GM12801 (cell line): ENCODE measurements around the gene SACS.

Experiments used
- TF ChIP-seq, protein P1 (sequence below): IDR thresholded peaks from one replicate; pipeline ENCODE4 v1.5.1; 2011; ENCODE audit warnings: control low read depth; ENCODE audit not compliant: insufficient read length; ENCODE audit errors: extremely low read depth

SACS gene

DNA sequence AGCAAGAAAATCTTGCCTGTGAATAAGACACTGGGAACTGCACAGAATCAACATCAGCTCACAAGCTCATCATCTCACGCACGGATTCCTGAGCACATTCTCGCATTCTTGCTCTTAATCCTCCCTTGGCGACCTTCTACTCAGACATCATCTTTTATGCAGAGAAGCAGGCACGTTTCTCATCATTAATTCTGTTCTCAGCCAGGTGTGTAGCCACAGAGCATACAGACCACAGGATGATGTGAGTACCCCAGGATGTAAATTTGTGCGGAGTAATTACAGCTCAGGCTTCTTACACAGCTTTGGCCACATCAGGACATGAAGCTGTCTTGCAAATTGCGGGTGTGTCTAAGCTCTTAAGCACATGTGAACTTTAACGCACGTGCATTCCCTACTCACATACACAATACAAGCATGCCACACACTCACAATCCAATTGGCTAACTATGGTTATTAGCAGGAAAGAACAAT lies 36.5 kb upstream of the SACS start:
- TF ChIP-seq, protein P1, sequence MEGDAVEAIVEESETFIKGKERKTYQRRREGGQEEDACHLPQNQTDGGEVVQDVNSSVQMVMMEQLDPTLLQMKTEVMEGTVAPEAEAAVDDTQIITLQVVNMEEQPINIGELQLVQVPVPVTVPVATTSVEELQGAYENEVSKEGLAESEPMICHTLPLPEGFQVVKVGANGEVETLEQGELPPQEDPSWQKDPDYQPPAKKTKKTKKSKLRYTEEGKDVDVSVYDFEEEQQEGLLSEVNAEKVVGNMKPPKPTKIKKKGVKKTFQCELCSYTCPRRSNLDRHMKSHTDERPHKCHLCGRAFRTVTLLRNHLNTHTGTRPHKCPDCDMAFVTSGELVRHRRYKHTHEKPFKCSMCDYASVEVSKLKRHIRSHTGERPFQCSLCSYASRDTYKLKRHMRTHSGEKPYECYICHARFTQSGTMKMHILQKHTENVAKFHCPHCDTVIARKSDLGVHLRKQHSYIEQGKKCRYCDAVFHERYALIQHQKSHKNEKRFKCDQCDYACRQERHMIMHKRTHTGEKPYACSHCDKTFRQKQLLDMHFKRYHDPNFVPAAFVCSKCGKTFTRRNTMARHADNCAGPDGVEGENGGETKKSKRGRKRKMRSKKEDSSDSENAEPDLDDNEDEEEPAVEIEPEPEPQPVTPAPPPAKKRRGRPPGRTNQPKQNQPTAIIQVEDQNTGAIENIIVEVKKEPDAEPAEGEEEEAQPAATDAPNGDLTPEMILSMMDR = no peak

DNA sequence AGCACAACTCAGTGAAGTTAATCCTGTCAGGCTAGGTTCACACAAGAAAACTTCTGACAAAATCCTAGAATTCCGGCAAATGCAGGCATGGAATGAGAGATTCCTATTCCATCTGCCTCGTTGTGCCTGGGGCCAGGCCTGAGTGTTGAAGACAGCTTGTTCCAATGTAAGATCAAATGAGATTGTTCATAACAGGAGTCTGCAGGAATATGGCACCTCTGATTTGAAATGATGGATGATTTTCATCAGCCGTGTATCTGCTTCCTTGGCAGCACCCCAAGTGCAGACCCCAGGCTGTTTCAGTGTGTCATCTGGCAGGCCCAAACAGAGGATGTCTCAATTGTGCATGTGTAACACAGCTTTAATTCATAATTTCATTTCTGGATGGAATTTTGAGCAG lies 35.3 kb upstream of the SACS start:
- TF ChIP-seq, protein P1 = no peak

DNA sequence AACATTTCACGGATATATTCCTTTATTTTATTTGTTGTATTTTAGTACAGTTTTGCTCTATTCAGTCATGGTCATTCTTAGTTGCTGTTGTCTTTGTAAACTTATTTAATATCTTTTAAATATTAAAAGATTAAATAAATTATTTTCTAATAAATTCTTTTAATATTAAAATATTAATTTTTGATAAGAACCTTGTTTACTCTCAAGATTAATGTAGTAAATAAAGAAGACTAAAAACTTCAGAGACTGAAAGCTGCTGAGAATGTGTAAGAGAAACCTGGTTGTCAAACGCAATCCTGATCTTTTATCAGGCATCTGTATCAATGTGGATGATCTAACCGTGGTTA lies 34.4 kb upstream of the SACS start:
- TF ChIP-seq, protein P1 = no peak

DNA sequence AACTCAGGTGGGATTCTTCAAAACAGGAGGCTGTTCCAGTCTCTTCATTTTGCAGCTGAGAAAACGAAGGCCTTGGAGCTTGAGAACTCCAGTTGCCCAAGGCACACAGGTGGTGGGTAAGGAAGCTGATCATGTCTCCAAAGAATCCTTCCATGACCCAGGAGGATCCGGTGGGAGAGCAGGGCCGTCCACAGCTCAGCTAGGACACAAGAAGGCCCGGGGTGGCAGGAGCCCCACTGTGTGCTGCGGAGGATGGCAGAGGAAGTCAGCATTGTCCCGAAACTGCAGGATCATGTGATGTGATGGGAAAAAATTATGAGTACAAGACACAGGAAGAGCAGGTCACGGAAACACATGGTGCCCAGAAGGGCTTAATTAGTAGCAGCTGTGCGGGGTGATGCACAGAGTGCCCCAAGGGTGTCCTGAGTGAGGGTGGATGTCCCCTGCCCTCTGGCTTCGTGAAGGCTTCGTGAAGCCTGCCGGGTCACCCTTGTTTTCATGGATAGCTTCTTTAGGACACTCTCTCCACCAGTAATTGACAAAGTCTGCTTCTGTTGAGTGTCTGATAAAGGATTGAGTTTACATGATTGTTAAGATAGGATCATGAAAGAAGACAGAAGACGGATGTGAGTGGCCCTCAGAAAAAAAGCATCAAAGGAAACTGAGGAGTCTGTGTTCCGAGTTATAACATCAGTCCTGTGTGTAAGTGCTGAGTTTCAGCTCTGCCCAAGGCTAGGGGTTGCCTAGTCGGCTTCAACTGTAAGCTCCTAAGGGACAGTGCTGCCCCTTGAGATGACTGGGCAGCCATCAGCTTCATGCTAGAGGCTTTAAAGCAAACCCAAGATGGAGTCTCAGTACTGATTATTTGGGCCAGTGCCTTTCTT lies 33.8 kb upstream of the SACS start:
- TF ChIP-seq, protein P1 = no peak

DNA sequence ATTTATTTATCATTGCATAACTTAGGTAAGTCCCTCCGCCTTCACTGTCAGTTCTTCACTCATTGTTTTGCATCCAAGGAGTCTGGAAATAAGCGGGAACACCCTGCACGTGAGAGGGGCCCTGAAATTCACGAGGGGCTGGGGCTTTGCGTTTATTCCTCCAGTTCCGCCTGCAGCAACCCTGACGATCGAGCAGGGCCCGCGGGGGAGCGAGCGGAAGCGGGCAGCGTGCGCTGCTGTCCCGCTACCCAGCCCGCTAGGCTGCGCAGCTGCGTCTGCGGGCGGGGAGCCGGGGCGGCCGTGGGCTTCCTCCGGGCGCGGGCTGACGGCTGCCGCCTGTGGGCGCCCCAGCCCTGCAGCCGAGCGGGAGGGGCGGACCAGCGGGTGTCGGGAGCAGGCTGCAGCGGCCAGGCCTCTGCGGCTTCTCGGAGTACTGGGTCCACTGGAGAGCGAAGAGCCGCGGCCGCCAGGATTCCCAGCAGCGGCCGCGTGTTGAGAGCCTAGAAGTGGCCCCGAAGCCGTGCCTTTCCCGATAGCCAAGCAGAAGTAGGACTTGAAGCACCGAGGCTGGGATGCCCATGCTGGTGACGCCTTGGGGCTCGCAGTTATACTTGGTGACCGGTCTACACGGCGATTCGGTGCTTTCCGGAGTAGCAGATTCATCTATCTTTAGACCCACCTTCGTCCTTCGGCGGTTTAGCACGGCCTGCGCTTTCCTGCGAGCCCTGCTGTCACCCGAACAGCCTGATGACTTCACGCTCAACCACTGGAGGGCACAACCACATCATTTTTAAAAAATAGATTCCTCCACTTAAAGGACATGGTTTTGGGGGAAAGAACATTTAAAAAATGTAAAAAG lies 32.9 kb upstream of the SACS start:
- TF ChIP-seq, protein P1 = no peak

DNA sequence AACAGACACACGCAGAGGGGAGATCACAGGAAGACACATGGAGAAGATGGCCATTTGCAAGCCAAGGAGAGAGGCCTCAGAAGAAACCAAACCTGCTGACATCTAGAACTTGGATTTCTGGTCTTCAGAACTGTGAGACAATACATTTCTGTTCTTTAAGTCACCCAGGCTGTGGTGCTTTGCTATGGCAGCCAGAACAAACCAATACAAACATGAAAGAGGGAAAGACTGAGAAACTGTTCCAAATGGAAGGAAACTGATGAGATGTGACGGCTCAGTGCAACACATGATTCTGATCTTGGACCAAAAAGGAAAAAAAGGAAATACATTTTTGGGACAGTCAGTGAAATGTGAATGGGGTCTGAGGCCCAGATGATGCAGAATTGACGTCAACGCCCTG lies 30.2 kb upstream of the SACS start:
- TF ChIP-seq, protein P1 = no peak

DNA sequence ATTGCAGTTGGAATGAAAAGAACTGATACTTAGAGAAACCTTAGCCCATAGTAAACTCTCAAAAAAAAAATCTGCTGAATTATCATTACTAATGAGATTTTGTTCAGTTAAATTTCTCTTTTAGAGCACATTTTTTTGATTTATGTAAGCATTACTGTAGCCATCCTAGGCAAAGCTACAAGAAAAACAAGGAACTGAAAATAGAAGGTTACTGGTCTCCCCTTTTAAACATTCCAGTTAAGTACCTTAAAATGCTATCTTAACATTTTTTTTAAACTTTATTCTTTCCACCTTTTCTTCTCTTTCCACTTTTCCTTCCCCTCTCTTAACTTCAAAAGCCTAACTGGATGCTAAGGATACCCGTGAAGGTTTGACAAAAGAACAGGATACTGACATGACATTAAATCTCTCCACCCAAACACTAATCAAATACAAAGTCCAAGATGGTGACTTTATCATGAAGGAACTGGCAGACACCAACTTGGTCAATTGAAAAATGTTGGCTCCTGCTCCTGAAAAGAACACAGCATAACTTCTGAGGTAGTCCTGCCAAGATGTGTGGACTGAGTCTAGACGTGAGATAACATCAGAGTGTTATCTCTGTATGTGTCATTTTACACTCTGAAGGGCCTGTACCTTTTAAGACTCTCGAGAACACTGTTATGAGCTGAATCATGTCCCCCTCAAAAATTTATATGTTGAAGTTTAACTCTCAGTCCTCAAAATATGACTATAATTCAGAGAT lies 29.5 kb upstream of the SACS start:
- TF ChIP-seq, protein P1 = no peak
